Heart right ventricle (tissue), 16 donors: Measurements from ENCODE around the gene PSAPL1. TPM values are rescaled to one million over a fixed set of nuclear protein-coding genes. Genes with fewer than 3 reads are reported as not detected.
"Not testable (repeated sequence)": the region's sequence is repeated elsewhere in the genome, so short reads cannot be mapped to it uniquely, and the experiment has no call there.

Experiments
- ATAC-seq, 8 donors: fragments of 200-7000 bp; cut with Tn5 transposase; one replicate each; pipeline ENCODE4 v1.9.1; 2020; ENCODE audit warnings: mild to moderate bottlenecking in 8 of 8, moderate library complexity in 8 of 8, moderate number of reproducible peaks in 1 of 8
- DNase-seq, 2 donors: peaks; one replicate each; pipeline ENCODE4 v3.0.0-alpha.2; 2020
- H3K27ac ChIP-seq, 10 donors: fragments of 200-600 bp; sonication (generic) in 2 of 10; one replicate each; pipeline versions ENCODE4 v1.5.0 to v1.8.0; 2020 to 2022; ENCODE audit warnings: mild to moderate bottlenecking in 3 of 10
- H3K27me3 ChIP-seq, 7 donors: fragments of 200-600 bp; one replicate each; pipeline ENCODE4 v1.8.0; 2021 to 2022; ENCODE audit warnings: mild to moderate bottlenecking in 2 of 7
- H3K36me3 ChIP-seq, 9 donors: fragments of 200-600 bp; sonication (generic) in 1 of 9; one replicate each; pipeline versions ENCODE4 v1.5.0 to v1.8.0; 2020 to 2022; ENCODE audit warnings: mild to moderate bottlenecking in 2 of 9
- H3K4me1 ChIP-seq, 9 donors: fragments of 200-600 bp; sonication (generic) in 1 of 9; one replicate each; pipeline versions ENCODE4 v1.5.0 to v1.8.0; 2020 to 2022; ENCODE audit warnings: mild to moderate bottlenecking in 4 of 9
- H3K4me3 ChIP-seq, 10 donors: fragments of 200-600 bp; sonication (generic) in 2 of 10; one replicate each; pipeline versions ENCODE4 v1.5.0 to v1.8.0; 2020 to 2022; ENCODE audit warnings: mild to moderate bottlenecking in 7 of 10, moderate library complexity in 2 of 10
- H3K9me3 ChIP-seq, 11 donors: fragments of 200-600 bp in 10 of 11; sonication (generic) in 2 of 11; one replicate each; pipeline versions ENCODE4 v1.5.0 to v1.8.0; 2013 to 2022; ENCODE audit warnings: mild to moderate bottlenecking in 2 of 11, control low read depth in 1 of 11, moderate library complexity in 1 of 11
- WGBS, 2 donors: extraction: QIAGEN DNeasy Blood & Tissue Kit; methylation state at CpG; one replicate each; pipeline ENCODE4 v1.1.7; 2013; ENCODE audit warnings: inconsistent platforms in 1 of 2; 5-methylcytosine and 5-hydroxymethylcytosine counted together
- intact Hi-C, 10 donors: fragments of 100-400 bp; cut with DNase I; formaldehyde crosslinking; loops; one replicate each; pipeline versions ENCODE4 v1.11.1 to v1.14.2; 2022
- polyA plus RNA-seq, 2 donors: library from polyadenylated mRNA; stranded (reverse); fragments of 200-250 nt; gene quantifications; one replicate each; pipeline ENCODE4 v1.2.3, GENCODE V29; 2013
- total RNA-seq, 10 donors: library from RNA; stranded (reverse); fragmentation: NEBNext Ultra II Directional in 3 of 10; extraction: Animal tissue kit (Norgen Biotek cat#: 25700) in 3 of 10; gene quantifications; one replicate each; pipeline versions ENCODE4 v1.2.1 to v1.2.4, GENCODE V29; 2021 to 2023
- TF ChIP-seq, protein P1 (sequence below), 9 donors: fragments of 200-600 bp; sonication (generic) in 2 of 9; IDR thresholded peaks; one replicate each; pipeline versions ENCODE4 v1.5.0 to v1.8.0; 2021 to 2022; ENCODE audit warnings: antibody characterized with exemption in 9 of 9, mild to moderate bottlenecking in 5 of 9, moderate library complexity in 1 of 9
- donor health status: Arrhythmogenic right ventricular cardiomyopathy.
- donor health status: ischemic (EF 13 %, LVEDD 7.1; RV severe dilation, severe dysfunction).
- donor health status: healthy with polysubstance abuse.
- donor health status: DM: no; HTN: yes; CAD: no.
- donor health status: DM: no; HTN: no; CAD: no.
- donor health status: ischemic (EF 25% LVEDD 6.9; RV normal size, moderate dysfunction).
- donor health status: ischemic (EF 25% LVEDD 5.7; RV mildly dilated, moderate dysfunction).
- donor health status: healthy.
- donor health status: DM: yes; HTN: yes; CAD: no.
- donor health status: Ischemic cardiomyopathy.
- donor health status: ischemic (EF 35%, LVEDD 5.7; RV mildly dilated, moderate dysfunction).
- donor health status: nonischemic (EF 11% LVEDD 7.7; RV severe dilation, severe dysfunction).
- donor health status: DM: yes; HTN: yes; CAD: no.
- donor health status: PGD.
- donor health status: ischemic (EF 29% LVEDD 5.4; RV normal size, mild dysfunction).
- donor health status: nonischemic (EF 23%, LVEDD 6.1; RV moderate dilation, normal function).

The PSAPL1 gene
- total and polyA plus RNA-seq, 12 donors: 0.05 TPM; not detected in 11

DNA sequence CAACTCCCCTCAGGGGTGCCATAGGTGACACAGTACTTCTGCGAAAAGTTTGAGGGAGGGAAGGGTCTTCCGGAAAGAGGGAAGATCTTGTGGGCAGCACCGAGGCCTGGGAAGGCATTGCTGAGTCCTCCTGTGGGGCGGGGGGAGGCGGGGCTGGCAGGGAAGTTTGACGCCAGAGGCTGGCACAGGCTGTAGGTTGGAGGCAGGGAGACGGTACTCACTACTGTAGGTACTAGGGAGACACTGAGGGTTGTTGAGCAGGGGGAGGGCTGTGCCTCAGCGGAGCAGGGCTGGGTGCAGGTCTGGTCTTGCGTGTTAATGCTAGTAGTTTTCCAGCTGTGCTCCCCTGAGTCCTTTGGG is 23.3 kb upstream of the PSAPL1 start:
- ATAC-seq: no peak
- WGBS, 2 donors: 82 to 89% methylated on average over 9 of the region's 9 CpGs
- H3K9me3 ChIP-seq: no peaks in the 10 kb centered on the region
- intact Hi-C loops: no loop called here
- H3K4me3 ChIP-seq: no peak overlapping the region
- H3K27me3 ChIP-seq: peaks cover 0 to 6% (median 0%) of the 10 kb centered on the region in 7 donors
- H3K27ac ChIP-seq: no peak overlapping the region
- TF ChIP-seq, protein P1, sequence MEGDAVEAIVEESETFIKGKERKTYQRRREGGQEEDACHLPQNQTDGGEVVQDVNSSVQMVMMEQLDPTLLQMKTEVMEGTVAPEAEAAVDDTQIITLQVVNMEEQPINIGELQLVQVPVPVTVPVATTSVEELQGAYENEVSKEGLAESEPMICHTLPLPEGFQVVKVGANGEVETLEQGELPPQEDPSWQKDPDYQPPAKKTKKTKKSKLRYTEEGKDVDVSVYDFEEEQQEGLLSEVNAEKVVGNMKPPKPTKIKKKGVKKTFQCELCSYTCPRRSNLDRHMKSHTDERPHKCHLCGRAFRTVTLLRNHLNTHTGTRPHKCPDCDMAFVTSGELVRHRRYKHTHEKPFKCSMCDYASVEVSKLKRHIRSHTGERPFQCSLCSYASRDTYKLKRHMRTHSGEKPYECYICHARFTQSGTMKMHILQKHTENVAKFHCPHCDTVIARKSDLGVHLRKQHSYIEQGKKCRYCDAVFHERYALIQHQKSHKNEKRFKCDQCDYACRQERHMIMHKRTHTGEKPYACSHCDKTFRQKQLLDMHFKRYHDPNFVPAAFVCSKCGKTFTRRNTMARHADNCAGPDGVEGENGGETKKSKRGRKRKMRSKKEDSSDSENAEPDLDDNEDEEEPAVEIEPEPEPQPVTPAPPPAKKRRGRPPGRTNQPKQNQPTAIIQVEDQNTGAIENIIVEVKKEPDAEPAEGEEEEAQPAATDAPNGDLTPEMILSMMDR (IDR thresholded peaks at IDR 0.05): no peak
- no peaks in the 10 kb centered on the region for H3K36me3 ChIP-seq
- no peak for DNase-seq
- H3K4me1 ChIP-seq: peaks cover 0 to 17% (median 4%) of the 10 kb centered on the region in 9 donors

DNA sequence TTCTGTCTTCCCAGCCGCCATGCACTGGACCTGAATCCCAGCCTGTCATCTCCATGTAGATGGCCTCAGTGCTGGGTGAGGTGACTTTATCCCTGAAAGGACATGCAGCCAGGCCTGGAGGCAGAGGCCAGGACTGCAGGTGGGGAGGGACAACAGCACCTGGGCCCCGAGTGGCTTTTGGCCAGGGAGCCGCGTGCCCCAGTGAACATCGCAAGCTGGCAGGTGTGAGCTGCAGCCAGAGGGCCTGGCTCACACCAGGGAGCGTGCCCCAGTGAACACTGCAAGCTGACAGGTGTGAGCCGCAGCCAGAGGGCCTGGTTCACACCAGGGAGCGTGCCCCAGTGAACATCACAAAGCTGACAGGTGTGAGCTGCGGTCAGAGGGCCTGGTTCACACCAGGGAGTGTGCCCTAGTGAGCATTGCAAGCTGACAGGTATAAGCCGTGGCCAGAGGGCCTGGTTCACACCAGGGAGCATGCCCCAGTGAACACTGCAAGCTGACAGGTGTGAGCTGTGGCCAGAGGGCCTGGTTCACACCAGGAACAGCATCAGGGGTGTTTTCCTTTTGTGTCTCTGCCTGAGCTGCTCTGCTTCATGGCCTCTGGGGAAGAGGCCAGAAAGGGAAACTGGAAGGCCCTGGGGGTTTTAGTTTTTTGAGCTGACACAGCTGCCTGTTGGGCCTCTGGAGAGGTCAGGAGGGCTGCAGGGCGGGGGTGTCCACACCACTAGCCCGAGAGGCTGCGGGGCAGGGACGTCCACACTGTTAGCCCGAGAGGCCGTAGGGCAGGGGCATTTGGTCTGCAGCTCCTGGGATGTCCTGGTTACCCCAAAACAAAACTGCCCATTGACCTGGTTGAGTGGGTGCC is 22.7 kb upstream of the PSAPL1 start:
- DNase-seq: no peak
- 82 to 88% methylated on average over 16 of the region's 16 CpGs for WGBS, 2 donors
- Histone ChIP-seq H3K9me3 (no peaks in the 10 kb centered on the region), H3K4me3 (no peak overlapping the region), H3K27ac (no peak overlapping the region), H3K4me1 (peaks cover 0 to 11% (median 0%) of the 10 kb centered on the region in 9 donors), H3K36me3 (no peaks in the 10 kb centered on the region), H3K27me3 (peaks cover 0 to 6% (median 0%) of the 10 kb centered on the region in 7 donors)
- TF ChIP-seq, protein P1 (IDR thresholded peaks at IDR 0.05): no peak
- no peak for ATAC-seq
- intact Hi-C loops: no loop called here

DNA sequence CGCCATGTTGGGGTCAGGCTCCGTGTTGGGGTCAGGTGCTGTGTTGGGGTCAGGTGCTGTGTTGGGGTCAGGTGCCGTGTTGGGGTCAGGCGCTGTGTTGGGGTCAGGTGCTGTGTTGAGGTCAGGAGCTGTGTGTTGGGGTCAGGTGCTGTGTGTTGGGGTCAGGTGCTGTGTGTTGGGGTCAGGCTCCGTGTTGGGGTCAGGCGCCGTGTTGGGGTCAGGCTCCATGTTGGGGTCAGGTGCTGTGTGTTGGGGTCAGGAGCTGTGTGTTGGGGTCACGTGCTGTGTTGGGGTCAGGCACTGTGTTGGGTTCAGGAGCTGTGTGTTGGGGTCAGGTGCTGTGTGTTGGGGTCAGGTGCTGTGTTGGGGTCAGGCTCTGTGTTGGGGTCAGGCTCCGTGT is 18.1 kb upstream of the PSAPL1 start:
- H3K4me1 ChIP-seq, H3K9me3 ChIP-seq, H3K27me3 ChIP-seq, ATAC-seq, DNase-seq, H3K27ac ChIP-seq, H3K4me3 ChIP-seq, intact Hi-C loops, H3K36me3 ChIP-seq: not testable (repeated sequence)
- 93 to 94% methylated on average over 8 to 9 of the region's 9 CpGs for WGBS, 2 donors

DNA sequence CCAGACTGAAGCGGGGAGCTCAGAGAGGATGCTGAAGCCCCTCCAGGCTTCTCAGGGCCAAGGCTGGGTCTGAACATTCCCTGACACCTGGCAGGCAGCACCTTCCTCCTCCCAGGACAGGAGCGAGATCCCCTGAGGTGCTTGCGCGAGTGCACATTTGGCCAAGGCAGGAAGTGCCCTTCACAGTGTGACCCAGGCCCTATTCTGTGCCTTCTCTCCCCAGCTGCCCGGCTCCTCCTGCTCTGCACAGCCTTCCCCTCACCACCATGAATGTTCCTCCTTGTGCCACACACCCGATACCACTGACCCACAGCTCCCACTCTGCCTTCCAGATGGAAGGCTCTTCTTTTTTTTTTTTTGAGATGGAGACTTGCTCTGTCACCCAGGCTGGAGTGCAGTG is 17.1 kb upstream of the PSAPL1 start:
- TF ChIP-seq, protein P1 (IDR thresholded peaks at IDR 0.05): no peak
- ATAC-seq (no peak), DNase-seq (no peak)
- H3K9me3 ChIP-seq: no peaks in the 10 kb centered on the region
- WGBS, 2 donors: 82 to 90% methylated on average over 6 of the region's 6 CpGs
- H3K27ac ChIP-seq: no peak overlapping the region
- no peak overlapping the region for H3K4me3 ChIP-seq
- H3K36me3 ChIP-seq: no peaks in the 10 kb centered on the region
- H3K4me1 ChIP-seq: no peaks in the 10 kb centered on the region
- no peaks in the 10 kb centered on the region for H3K27me3 ChIP-seq
- intact Hi-C loops: no loop called here

DNA sequence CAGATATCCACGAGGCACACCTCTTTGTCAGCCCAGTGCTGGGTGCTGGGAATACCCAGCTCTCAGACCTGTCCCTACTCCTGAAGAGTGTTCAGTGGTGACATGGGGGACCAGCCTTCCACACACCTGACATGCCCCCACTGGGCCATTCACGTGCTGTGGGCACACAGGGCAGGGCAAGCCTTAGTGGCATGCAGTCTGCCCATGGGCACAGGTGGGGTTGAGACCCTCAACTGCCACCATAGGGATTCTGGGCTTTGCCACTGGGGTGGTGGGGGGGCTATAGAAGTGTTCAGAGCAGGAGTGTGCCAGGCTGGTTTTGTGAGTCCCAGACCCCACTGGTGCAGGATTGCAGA is 16.7 kb upstream of the PSAPL1 start:
- TF ChIP-seq, protein P1 (IDR thresholded peaks at IDR 0.05): no peak
- peak in 1 of 8 donors; percentile 57 for ATAC-seq
- no peaks in the 10 kb centered on the region for H3K27me3 ChIP-seq
- H3K36me3 ChIP-seq: no peaks in the 10 kb centered on the region
- no peaks in the 10 kb centered on the region for H3K4me1 ChIP-seq
- DNase-seq: no peak
- H3K9me3 ChIP-seq: no peaks in the 10 kb centered on the region
- H3K27ac ChIP-seq: no peak overlapping the region
- 61 to 66% methylated on average over 2 of the region's 2 CpGs for WGBS, 2 donors
- intact Hi-C loops: no loop called here
- no peak overlapping the region for H3K4me3 ChIP-seq
